H1 (cell line): ENCODE measurements around the gene SPACA5B. TPM values are rescaled to one million over a fixed set of nuclear protein-coding genes. Genes with fewer than 3 reads are reported as not detected.
"Not testable (repeated sequence)": the region's sequence is repeated elsewhere in the genome, so short reads cannot be mapped to it uniquely, and the experiment has no call there.

Experiments
- CTCF ChIA-PET: fragments of 300-600 bp; sonication (Branson Sonifier 250); formaldehyde crosslinking; loops from one replicate; lab custom pipeline; 2021; ENCODE audit not compliant: partially characterized antibody; lab: Charles Lee
- POLR2A ChIA-PET: fragments of 300-600 bp; sonication (Branson Sonifier 250); formaldehyde crosslinking; loops from one replicate; lab custom pipeline; 2021; ENCODE audit warnings: inconsistent platforms; ENCODE audit not compliant: partially characterized antibody; lab: Charles Lee
- DNase-seq, 2 experiments: peaks; one replicate each; pipeline versions ENCODE4 v3.0.0 to v3.0.0-alpha.2; 2010 to 2022; ENCODE audit warnings: low spot score in 2 of 2, low read depth in 1 of 2, mixed read lengths in 1 of 2
- FAIRE-seq: peaks from 2 replicates; lab custom pipeline; 2011; peaks lifted over from hg19 to GRCh38; lab: Jason Lieb, UNC
- H2AFZ ChIP-seq: 2 replicates; pipeline ENCODE4 v1.8.1; 2012; ENCODE audit warnings: low read length, inconsistent platforms
- H2AK5ac ChIP-seq: 2 replicates; pipeline ENCODE4 v1.6.1; 2013; ENCODE audit warnings: low read depth, low read length
- H2BK120ac ChIP-seq: replicated peaks from 2 replicates; pipeline ENCODE3; 2013; ENCODE audit warnings: low read depth, low read length, inconsistent platforms
- H2BK12ac ChIP-seq: 2 replicates; pipeline ENCODE4 v1.6.1; 2013; ENCODE audit warnings: low read depth, low read length
- H2BK15ac ChIP-seq: 2 replicates; pipeline ENCODE4 v1.6.1; 2013; ENCODE audit warnings: low read length
- H2BK20ac ChIP-seq: 2 replicates; pipeline ENCODE4 v1.6.1; 2013; ENCODE audit warnings: low read length
- H2BK5ac ChIP-seq: 2 replicates; pipeline ENCODE4 v1.6.1; 2013; ENCODE audit warnings: low read depth, low read length
- H3K14ac ChIP-seq: 2 replicates; pipeline ENCODE4 v1.6.1; 2013; ENCODE audit warnings: inconsistent platforms; ENCODE audit not compliant: insufficient read length
- H3K18ac ChIP-seq: 2 replicates; pipeline ENCODE4 v1.6.1; 2013; ENCODE audit warnings: low read length; ENCODE audit errors: extremely low read depth
- H3K23ac ChIP-seq: 2 replicates; pipeline ENCODE4 v1.6.1; 2013; ENCODE audit warnings: inconsistent platforms; ENCODE audit not compliant: insufficient read length
- H3K23me2 ChIP-seq: 2 replicates; pipeline ENCODE4 v1.6.1; 2013; ENCODE audit warnings: low read depth, low read length
- H3K27ac ChIP-seq: 2 replicates; pipeline ENCODE4 v1.6.1; 2011; ENCODE audit warnings: low read depth, low read length, inconsistent platforms
- H3K27me3 ChIP-seq, 4 experiments: replicated peaks in 1 of 4; 1 replicate in 1 of 4; 2 replicates in 3 of 4; pipeline versions ENCODE4 v1.6.1 to v1.8.1; 2011 to 2013; ENCODE audit warnings: low read length in 3 of 4, mild to moderate bottlenecking in 3 of 4, inconsistent platforms in 2 of 4, mixed read lengths in 2 of 4, moderate library complexity in 1 of 4; ENCODE audit not compliant: control insufficient read depth in 3 of 4, insufficient read depth in 3 of 4; ENCODE audit errors: extremely low read depth in 1 of 4
- H3K36me3 ChIP-seq, 4 experiments: 2 replicates each; pipeline versions ENCODE4 v1.6.1 to v1.8.1; 2011 to 2013; ENCODE audit warnings: mild to moderate bottlenecking in 4 of 4, low read length in 3 of 4, moderate library complexity in 2 of 4, control low read depth in 1 of 4, inconsistent platforms in 1 of 4; ENCODE audit not compliant: insufficient read depth in 4 of 4, control insufficient read depth in 2 of 4
- H3K4ac ChIP-seq: replicated peaks from 2 replicates; pipeline ENCODE3; 2013; ENCODE audit warnings: low read length, low read depth, mixed read lengths, inconsistent platforms; ENCODE audit not compliant: insufficient read length
- H3K4me1 ChIP-seq, 4 experiments: replicated peaks in 1 of 4; 1 replicate in 1 of 4; 2 replicates in 3 of 4; pipeline versions ENCODE4 v1.6.1 to v1.8.1; 2011 to 2013; ENCODE audit warnings: low read length in 3 of 4, inconsistent platforms in 2 of 4, mixed read lengths in 1 of 4; ENCODE audit not compliant: insufficient read depth in 4 of 4, control insufficient read depth in 3 of 4
- H3K4me2 ChIP-seq, 2 experiments: 2 replicates each; pipeline versions ENCODE4 v1.6.1 to v1.8.1; 2011 to 2013; ENCODE audit warnings: low read depth in 2 of 2, low read length in 2 of 2, control low read depth in 1 of 2, inconsistent platforms in 1 of 2, mild to moderate bottlenecking in 1 of 2; ENCODE audit not compliant: insufficient read depth in 1 of 2
- H3K4me3 ChIP-seq, 4 experiments: fragments of 200-600, 300-600 bp in 1 of 4; sonication (generic), shearing (Covaris generic), sonication (Bioruptor Twin) in 1 of 4; 2 replicates each; pipeline versions ENCODE4 v1.5.1 to v1.8.1; 2011 to 2016; ENCODE audit warnings: low read length in 4 of 4, low read depth in 3 of 4, control low read depth in 2 of 4, inconsistent platforms in 2 of 4, mild to moderate bottlenecking in 2 of 4, mixed read lengths in 1 of 4, moderate library complexity in 1 of 4; ENCODE audit not compliant: insufficient read depth in 2 of 4; ENCODE audit errors: extremely low read depth in 1 of 4
- H3K56ac ChIP-seq: replicated peaks from 2 replicates; pipeline ENCODE3; 2013; ENCODE audit warnings: low read depth, mild to moderate bottlenecking, mixed read lengths, low read length, inconsistent platforms; ENCODE audit not compliant: insufficient read length
- H3K79me1 ChIP-seq: 2 replicates; pipeline ENCODE4 v1.6.1; 2013; ENCODE audit warnings: low read depth, low read length, control low read depth
- H3K79me2 ChIP-seq, 2 experiments: 2 replicates each; pipeline versions ENCODE4 v1.6.1 to v1.8.1; 2012 to 2013; ENCODE audit warnings: low read length in 2 of 2, mild to moderate bottlenecking in 2 of 2, inconsistent platforms in 1 of 2; ENCODE audit not compliant: insufficient read depth in 2 of 2, control insufficient read depth in 1 of 2
- H3K9ac ChIP-seq, 4 experiments: replicated peaks in 1 of 4; 1 replicate in 1 of 4; 2 replicates in 3 of 4; pipeline versions ENCODE4 v1.6.1 to v1.8.1; 2011 to 2013; ENCODE audit warnings: low read depth in 3 of 4, low read length in 3 of 4, control low read depth in 2 of 4, mild to moderate bottlenecking in 2 of 4, moderate library complexity in 2 of 4, inconsistent platforms in 1 of 4; ENCODE audit errors: extremely low read depth in 1 of 4
- H3K9me3 ChIP-seq, 2 experiments: 2 replicates each; pipeline versions ENCODE4 v1.6.1 to v1.8.1; 2012 to 2013; ENCODE audit warnings: mild to moderate bottlenecking in 2 of 2, moderate library complexity in 2 of 2, control low read depth in 1 of 2, inconsistent platforms in 1 of 2, low read depth in 1 of 2, low read length in 1 of 2, mixed read lengths in 1 of 2; ENCODE audit not compliant: insufficient read depth in 2 of 2
- H4K20me1 ChIP-seq, 2 experiments: replicated peaks in 1 of 2; 2 replicates each; pipeline versions ENCODE3 to v1.8.1; 2011 to 2013; ENCODE audit warnings: inconsistent platforms in 2 of 2, low read length in 2 of 2, mild to moderate bottlenecking in 1 of 2; ENCODE audit not compliant: insufficient read depth in 2 of 2, control insufficient read depth in 1 of 2
- H4K5ac ChIP-seq: 2 replicates; pipeline ENCODE4 v1.6.1; 2013; ENCODE audit warnings: low read length, low read depth, mixed read lengths, inconsistent platforms; ENCODE audit not compliant: insufficient read length
- H4K8ac ChIP-seq: 2 replicates; pipeline ENCODE4 v1.8.0; 2013; ENCODE audit warnings: mild to moderate bottlenecking, moderate library complexity, low read length, inconsistent platforms; ENCODE audit not compliant: insufficient read depth; ENCODE audit errors: extremely low read depth
- H4K91ac ChIP-seq: replicated peaks from 2 replicates; pipeline ENCODE3; 2013; ENCODE audit warnings: low read length, mixed read lengths, inconsistent platforms; ENCODE audit not compliant: insufficient read length
- WGBS, 2 experiments: shearing (Covaris generic) in 1 of 2; methylation state at CpG; one replicate each; pipeline versions ENCODE4 v1.1.6 to v1.1.7; 2013 to 2015; ENCODE audit warnings: low lambda C conversion rate in 2 of 2, mixed read lengths in 2 of 2, inconsistent platforms in 1 of 2, low coverage in 1 of 2, missing lambda C conversion rate in 1 of 2; ENCODE audit not compliant: insufficient replicate concordance in 2 of 2, insufficient coverage in 1 of 2, insufficient read length in 1 of 2; ENCODE audit errors: extremely low coverage in 1 of 2, missing lambda C conversion rate in 1 of 2; 5-methylcytosine and 5-hydroxymethylcytosine counted together
- polyA plus RNA-seq, 7 experiments: library from polyadenylated mRNA; depleted of rRNA in 3 of 7; stranded (reverse) in 5 of 7; unstranded in 2 of 7; fragments of >200 nt in 5 of 7; fragments of 200-250 nt in 2 of 7; gene quantifications; 1 replicate in 5 of 7; 2 replicates in 1 of 7; 4 replicates in 1 of 7; pipeline versions ENCODE4 v1.2.1 to v1.2.3, GENCODE V29; 2011 to 2013; ENCODE audit warnings: missing spikeins in 2 of 7, mixed read lengths in 2 of 7
- small RNA-seq: library from polyadenylated mRNA; stranded (forward); fragments of <200 nt; extraction: miRNeasy Mini kit (QIAGEN cat#:217004); gene quantifications from one replicate; pipeline ENCODE3, GENCODE V24; 2013; ENCODE audit not compliant: insufficient read depth
- total RNA-seq: library from RNA; stranded (reverse); fragmentation: NEBNext Ultra II Directional; extraction: Animal tissue kit (Norgen Biotek cat#: 25700); gene quantifications from 2 replicates; pipeline ENCODE4 v1.2.1, GENCODE V29; 2021

The SPACA5B gene
- total and polyA plus RNA-seq, 2 of the 8 experiments (the other 6 are each of a cell fraction or from before 2014, with no cell fraction given), result not detected

- H3K4me2 ChIP-seq, H2BK120ac ChIP-seq, H3K4me1 ChIP-seq, H2BK5ac ChIP-seq, H3K56ac ChIP-seq, H4K91ac ChIP-seq, H3K23ac ChIP-seq, H4K8ac ChIP-seq, H3K79me1 ChIP-seq, H3K79me2 ChIP-seq, CTCF ChIA-PET, H3K9ac ChIP-seq, H2AK5ac ChIP-seq, H3K23me2 ChIP-seq, DNase-seq, H2BK12ac ChIP-seq, H3K4me3 ChIP-seq, H3K18ac ChIP-seq, FAIRE-seq, H4K20me1 ChIP-seq, H2BK15ac ChIP-seq, H3K27me3 ChIP-seq, H2BK20ac ChIP-seq, H3K27ac ChIP-seq, POLR2A ChIA-PET, H3K14ac ChIP-seq, H3K4ac ChIP-seq, H3K9me3 ChIP-seq, H3K36me3 ChIP-seq, H4K5ac ChIP-seq: not testable (repeated sequence)
- 90% methylated on average over 3 of the region's 5 CpGs; no CpG with 5 or more reads in 1 of the 2 experiments for WGBS, 2 experiments
- H2AFZ ChIP-seq, result peak overlapping the region; percentile 62; the same call in 1 of the 2 replicates
Measured at GRCh38 chrX:48181882-48182281, 51.5 kb downstream of the SPACA5B start.

Small RNA genes within 50 kb of the gene (small RNA-seq; reads per million reads assigned to genes)
- gene AC245047.7, result not detected
- gene RNU6-707P, result not detected

Other genes with a start within 250 kb of the SPACA5B start
- 6.8 and 8.2 TPM in 2 replicates for gene ZNF182, start 126.6 kb upstream of the SPACA5B start, total RNA-seq
- 0.99 and 1.3 TPM in 2 replicates for gene ZNF182, start 126.6 kb upstream of the SPACA5B start, polyA plus RNA-seq (2011; rRNA removed)
- not detected in 2 replicates for gene SPACA5, start 123.6 kb upstream of the SPACA5B start, total RNA-seq
- 0.26 TPM in 1 of 2 replicates, not detected in the other for gene SPACA5, start 123.6 kb upstream of the SPACA5B start, polyA plus RNA-seq (2011; rRNA removed)
- gene ZNF630, start 59.0 kb upstream of the SPACA5B start, total RNA-seq, result 2.2 and 2.9 TPM in 2 replicates
- 0.67 and 0.72 TPM in 2 replicates for gene ZNF630, start 59.0 kb upstream of the SPACA5B start, polyA plus RNA-seq (2011; rRNA removed)
- not detected in 2 replicates for gene SSX5, start 66.2 kb downstream of the SPACA5B start, total RNA-seq
- gene SSX5, start 66.2 kb downstream of the SPACA5B start, polyA plus RNA-seq (2011; rRNA removed), result not detected in 2 replicates
- not detected in 2 replicates for gene SSX1, start 124.8 kb downstream of the SPACA5B start, total RNA-seq
- 0.08 TPM in 1 of 2 replicates, not detected in the other for gene SSX1, start 124.8 kb downstream of the SPACA5B start, polyA plus RNA-seq (2011; rRNA removed)
- gene SSX3, start 226.1 kb downstream of the SPACA5B start, total RNA-seq, result not detected in 2 replicates
- not detected in 2 replicates for gene SSX3, start 226.1 kb downstream of the SPACA5B start, polyA plus RNA-seq (2011; rRNA removed)